ENCODE data around the gene KLF11. TPM values are rescaled to one million over a fixed set of nuclear protein-coding genes. Genes with fewer than 3 reads are reported as not detected.

The KLF11 gene
- total and polyA plus RNA-seq, 4 experiments from 2014 or later = 7.0 to 9.8 (median 7.9) TPM

- H3K27ac Mint-ChIP-seq = peak overlapping the region; percentile 74 to 98 (median 91)
Observed at GRCh38 chr2:10045561-10046355, 2.4 kb downstream of the KLF11 start.

GRCh38 chr2:10046931-10047330 lies 3.6 kb downstream of the KLF11 start:
- H3K27ac Mint-ChIP-seq = peak overlapping the region in 6 of 7 donors; percentile 29 to 98 (median 83)
- no peak overlapping the region for H3K4me3 ChIP-seq (ENCODE audit: low read length in 2 of 2)
- H3K36me3 ChIP-seq (ENCODE audit: insufficient read depth, low read length) = peaks cover 11% of the 10 kb centered on the region
- peaks cover 21% of the 10 kb centered on the region for H3K4me1 ChIP-seq (ENCODE audit: insufficient read depth, low read length)
- peak overlapping the region in 1 of 8 donors; percentile 35 for H3K4me3 Mint-ChIP-seq
- peaks cover 0 to 2% (median 0%) of the 10 kb centered on the region in 8 donors for H3K9me3 Mint-ChIP-seq
- H3K27me3 Mint-ChIP-seq = no peaks in the 10 kb centered on the region
- intact Hi-C loops (cut with micrococcal nuclease) = loop anchor here (10.0 kb wide), 1 partner anchor 622 kb away; the partner anchor contains the start of genes CPSF3 and ITGB1BP1
- ChIA-PET POLR2A (ENCODE audit: partially characterized antibody) (interaction anchor here (0.8 to 6.9 kb wide), 4 partner anchors 12 to 233 kb away, joined by 3 to 72 read pairs (median 4); no protein-coding TSS in a partner anchor), CTCF (ENCODE audit: partially characterized antibody) (interaction anchor here (1.2 to 13.1 kb wide), 12 partner anchors 10 to 904 kb away, joined by 3 to 431 read pairs (median 9); no protein-coding TSS in a partner anchor)
- no peak for DNase-seq
- H3K9me3 ChIP-seq (ENCODE audit: control insufficient read depth in 1 of 2, low read length in 2 of 2) = no peaks in the 10 kb centered on the region
- H3K27ac ChIP-seq (ENCODE audit: low read depth, low read length) = no peak overlapping the region
- peaks cover 18 to 45% (median 26%) of the 10 kb centered on the region in 4 donors for H3K4me1 Mint-ChIP-seq
- no peaks in the 10 kb centered on the region for H3K27me3 ChIP-seq (ENCODE audit: insufficient read depth, low read length)
- peaks cover 16 to 38% of the 10 kb centered on the region in 2 donors for H3K36me3 Mint-ChIP-seq

More at GRCh38 chr2:10045561-10046355, 2.4 kb downstream of the KLF11 start:
- peaks cover 21% of the 10 kb centered on the region for H3K4me1 ChIP-seq (ENCODE audit: insufficient read depth, low read length)
- no peak overlapping the region for H3K4me3 ChIP-seq (ENCODE audit: low read length in 2 of 2)
- intact Hi-C loops (cut with micrococcal nuclease) = loop anchor here (2.0 to 10.0 kb wide), 2 partner anchors 415 to 621 kb away; partner anchors contain the start of genes CPSF3, ITGB1BP1 and YWHAQ
- H3K9me3 Mint-ChIP-seq = peaks cover 0 to 2% (median 0%) of the 10 kb centered on the region in 8 donors
- ChIA-PET POLR2A (ENCODE audit: partially characterized antibody) (interaction anchor here (1.1 to 6.9 kb wide), 5 partner anchors 11 to 403 kb away, joined by 3 to 72 read pairs (median 12); partner anchors contain the start of genes ODC1 and TAF1B), CTCF (ENCODE audit: partially characterized antibody) (interaction anchor here (1.9 to 13.1 kb wide), 6 partner anchors 11 to 246 kb away, joined by 6 to 431 read pairs (median 34); no protein-coding TSS in a partner anchor)
- no peak for DNase-seq
- no peaks in the 10 kb centered on the region for H3K27me3 ChIP-seq (ENCODE audit: insufficient read depth, low read length)
- peak overlapping the region in 5 of 8 donors; percentile 25 to 57 (median 47) for H3K4me3 Mint-ChIP-seq
- no peak overlapping the region for H3K27ac ChIP-seq (ENCODE audit: low read depth, low read length)
- H3K4me1 Mint-ChIP-seq = peaks cover 18 to 48% (median 27%) of the 10 kb centered on the region in 4 donors
- H3K36me3 ChIP-seq (ENCODE audit: insufficient read depth, low read length) = peaks cover 10% of the 10 kb centered on the region
- H3K9me3 ChIP-seq (ENCODE audit: control insufficient read depth in 1 of 2, low read length in 2 of 2) = no peaks in the 10 kb centered on the region
- peaks cover 16 to 36% of the 10 kb centered on the region in 2 donors for H3K36me3 Mint-ChIP-seq
- no peaks in the 10 kb centered on the region for H3K27me3 Mint-ChIP-seq

GRCh38 chr2:10047616-10048500 lies 4.5 kb downstream of the KLF11 start:
- DNase-seq = no peak
- H3K9me3 Mint-ChIP-seq = no peaks in the 10 kb centered on the region
- H3K27me3 Mint-ChIP-seq = no peaks in the 10 kb centered on the region
- Histone ChIP-seq H3K4me1 (ENCODE audit: insufficient read depth, low read length) (peaks cover 13% of the 10 kb centered on the region), H3K9me3 (ENCODE audit: control insufficient read depth in 1 of 2, low read length in 2 of 2) (no peaks in the 10 kb centered on the region), H3K27me3 (ENCODE audit: insufficient read depth, low read length) (no peaks in the 10 kb centered on the region), H3K27ac (ENCODE audit: low read depth, low read length) (no peak overlapping the region), H3K4me3 (ENCODE audit: low read length in 2 of 2) (no peak overlapping the region), H3K36me3 (ENCODE audit: insufficient read depth, low read length) (peaks cover 18% of the 10 kb centered on the region)
- ChIA-PET POLR2A (ENCODE audit: partially characterized antibody) (interaction anchor here (1.1 to 6.9 kb wide), 3 partner anchors 18 to 400 kb away, joined by 4 to 72 read pairs (median 4); partner anchors contain the start of gene ODC1), CTCF (ENCODE audit: partially characterized antibody) (interaction anchor here (1.0 to 13.1 kb wide), 19 partner anchors 9 to 905 kb away, joined by 3 to 431 read pairs (median 7); no protein-coding TSS in a partner anchor)
- H3K27ac Mint-ChIP-seq = peak overlapping the region in 4 of 7 donors; percentile 4 to 77 (median 57)
- H3K4me1 Mint-ChIP-seq = peaks cover 16 to 36% (median 19%) of the 10 kb centered on the region in 4 donors
- intact Hi-C loops (cut with micrococcal nuclease) = loop anchor here (1.0 to 10.0 kb wide), 4 partner anchors 64 to 623 kb away; partner anchors contain the start of genes CPSF3 and ITGB1BP1
- H3K36me3 Mint-ChIP-seq = peaks cover 24 to 45% of the 10 kb centered on the region in 2 donors
- H3K4me3 Mint-ChIP-seq = no peak overlapping the region

- Histone ChIP-seq H3K9me3 (ENCODE audit: control insufficient read depth in 1 of 2, low read length in 2 of 2) (no peaks in the 10 kb centered on the region), H3K27ac (ENCODE audit: low read depth, low read length) (no peak overlapping the region), H3K4me3 (ENCODE audit: low read length in 2 of 2) (no peak overlapping the region), H3K27me3 (ENCODE audit: insufficient read depth, low read length) (no peaks in the 10 kb centered on the region), H3K4me1 (ENCODE audit: insufficient read depth, low read length) (peaks cover 12% of the 10 kb centered on the region), H3K36me3 (ENCODE audit: insufficient read depth, low read length) (peaks cover 26% of the 10 kb centered on the region)
- Mint-ChIP-seq H3K27me3 (no peaks in the 10 kb centered on the region), H3K9me3 (no peaks in the 10 kb centered on the region), H3K4me1 (peaks cover 15 to 34% (median 19%) of the 10 kb centered on the region in 4 donors), H3K27ac (peak overlapping the region in 5 of 7 donors; percentile 5 to 77 (median 47)), H3K4me3 (no peak overlapping the region), H3K36me3 (peaks cover 32 to 53% of the 10 kb centered on the region in 2 donors)
- ChIA-PET CTCF (ENCODE audit: partially characterized antibody) (interaction anchor here (0.8 to 13.1 kb wide), 20 partner anchors 8 to 906 kb away, joined by 3 to 431 read pairs (median 6); partner anchors contain the start of gene TAF1B), POLR2A (ENCODE audit: partially characterized antibody) (interaction anchor here (0.8 to 6.9 kb wide), 3 partner anchors 64 to 400 kb away, joined by 3 to 72 read pairs (median 4); partner anchors contain the start of gene ODC1)
- DNase-seq = peak in 4 of 5 donors; percentile 57 to 65 (median 60)
- intact Hi-C loops (cut with micrococcal nuclease) = loop anchor here (1.0 to 10.0 kb wide), 4 partner anchors 64 to 624 kb away; partner anchors contain the start of genes CPSF3 and ITGB1BP1
Observed at GRCh38 chr2:10048501-10049171, 5.3 kb downstream of the KLF11 start.

- Mint-ChIP-seq H3K27me3 (peaks cover 0 to 2% of the 10 kb centered on the region in 2 donors), H3K9me3 (no peaks in the 10 kb centered on the region), H3K4me1 (peaks cover 0 to 15% (median 6%) of the 10 kb centered on the region in 4 donors), H3K4me3 (no peak overlapping the region), H3K27ac (peak overlapping the region in 1 of 7 donors; percentile 57), H3K36me3 (peaks cover 50 to 52% of the 10 kb centered on the region in 2 donors)
- ChIA-PET POLR2A (ENCODE audit: partially characterized antibody) (no interaction called here), CTCF (ENCODE audit: partially characterized antibody) (interaction anchor here (1.4 to 13.1 kb wide), 3 partner anchors 20 to 238 kb away, joined by 4 to 431 read pairs (median 26); no protein-coding TSS in a partner anchor)
- intact Hi-C loops (cut with micrococcal nuclease) = no loop called here
- peaks cover 3% of the 10 kb centered on the region for H3K4me1 ChIP-seq (ENCODE audit: insufficient read depth, low read length)
- DNase-seq = no peak
- no peak overlapping the region for H3K27ac ChIP-seq (ENCODE audit: low read depth, low read length)
- H3K27me3 ChIP-seq (ENCODE audit: insufficient read depth, low read length) = no peaks in the 10 kb centered on the region
- H3K4me3 ChIP-seq (ENCODE audit: low read length in 2 of 2) = no peak overlapping the region
- peaks cover 26% of the 10 kb centered on the region for H3K36me3 ChIP-seq (ENCODE audit: insufficient read depth, low read length)
- no peaks in the 10 kb centered on the region for H3K9me3 ChIP-seq (ENCODE audit: control insufficient read depth in 1 of 2, low read length in 2 of 2)
Observed at GRCh38 chr2:10052216-10052615, 8.9 kb downstream of the KLF11 start.

- peaks cover 19% of the 10 kb centered on the region for H3K36me3 ChIP-seq (ENCODE audit: insufficient read depth, low read length)
- no peak for DNase-seq
- intact Hi-C loops (cut with micrococcal nuclease) = no loop called here
- H3K9me3 Mint-ChIP-seq = no peaks in the 10 kb centered on the region
- no peak overlapping the region for H3K27ac Mint-ChIP-seq
- no peaks in the 10 kb centered on the region for H3K9me3 ChIP-seq (ENCODE audit: control insufficient read depth in 1 of 2, low read length in 2 of 2)
- no peak overlapping the region for H3K4me3 ChIP-seq (ENCODE audit: low read length in 2 of 2)
- H3K27me3 ChIP-seq (ENCODE audit: insufficient read depth, low read length) = no peaks in the 10 kb centered on the region
- no peak overlapping the region for H3K27ac ChIP-seq (ENCODE audit: low read depth, low read length)
- H3K4me1 ChIP-seq (ENCODE audit: insufficient read depth, low read length) = peaks cover 6% of the 10 kb centered on the region
- ChIA-PET CTCF (ENCODE audit: partially characterized antibody) (interaction anchor here (3.7 to 13.1 kb wide), 2 partner anchors 67 to 239 kb away, joined by 26 to 431 read pairs; no protein-coding TSS in a partner anchor), POLR2A (ENCODE audit: partially characterized antibody) (no interaction called here)
- H3K4me1 Mint-ChIP-seq = peaks cover 0 to 12% (median 6%) of the 10 kb centered on the region in 4 donors
- peaks cover 0 to 2% of the 10 kb centered on the region in 2 donors for H3K27me3 Mint-ChIP-seq
- peaks cover 42 to 49% of the 10 kb centered on the region in 2 donors for H3K36me3 Mint-ChIP-seq
- H3K4me3 Mint-ChIP-seq = no peak overlapping the region
Observed at GRCh38 chr2:10053351-10053750, 10.0 kb downstream of the KLF11 start.
